GM21526 (cell line): ENCODE measurements around the gene LST1.

Experiments used
- ATAC-seq: cut with Tn5 transposase; IDR thresholded peaks from one replicate; pipeline ENCODE4 v1.9.1; 2021; ENCODE audit warnings: moderate library complexity; ENCODE audit not compliant: unreplicated experiment, low FRiP score

LST1 gene

GRCh38 chr6:31636698-31637596, 50.9 kb downstream of the LST1 start:
- ATAC-seq, result no peak
